ENCODE measurements around the gene CTPS2.

The CTPS2 gene

DNA sequence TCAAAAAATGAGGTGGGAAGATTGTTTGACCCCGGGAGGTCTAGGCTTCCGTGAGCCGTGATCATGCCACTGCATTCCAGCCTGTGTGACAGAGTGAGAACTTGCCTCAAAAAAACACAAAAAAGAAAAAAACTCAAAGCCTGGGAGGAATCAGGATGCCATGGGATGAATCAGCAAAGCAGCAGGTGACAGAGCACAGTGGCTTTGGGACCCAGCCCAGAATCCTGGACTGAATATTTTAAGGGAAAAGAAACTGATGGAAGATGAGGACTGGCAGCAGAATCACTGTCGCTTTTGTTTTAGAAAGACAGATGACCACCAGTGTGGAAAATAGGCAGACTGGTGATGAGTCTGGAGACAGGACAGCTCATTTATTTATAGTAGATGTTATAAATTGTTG is 45.9 kb downstream of the CTPS2 start:
- no peak for DNase-seq (ENCODE audit: low read depth)
- TF ChIP-seq CTCF (IDR thresholded peaks at IDR 0.05; ENCODE audit: control insufficient read depth, extremely low read depth, insufficient read depth) = no peak
- no peak overlapping the region for H3K4me3 ChIP-seq (ENCODE audit: low read depth, low read length)

- H3K4me3 ChIP-seq (ENCODE audit: low read depth, low read length) = no peak overlapping the region
- DNase-seq (ENCODE audit: low read depth) = no peak
- TF ChIP-seq CTCF (IDR thresholded peaks at IDR 0.05; ENCODE audit: control insufficient read depth, extremely low read depth, insufficient read depth) = no peak
Observed at GRCh38 chrX:16665089-16665488, 47.4 kb downstream of the CTPS2 start.

DNA sequence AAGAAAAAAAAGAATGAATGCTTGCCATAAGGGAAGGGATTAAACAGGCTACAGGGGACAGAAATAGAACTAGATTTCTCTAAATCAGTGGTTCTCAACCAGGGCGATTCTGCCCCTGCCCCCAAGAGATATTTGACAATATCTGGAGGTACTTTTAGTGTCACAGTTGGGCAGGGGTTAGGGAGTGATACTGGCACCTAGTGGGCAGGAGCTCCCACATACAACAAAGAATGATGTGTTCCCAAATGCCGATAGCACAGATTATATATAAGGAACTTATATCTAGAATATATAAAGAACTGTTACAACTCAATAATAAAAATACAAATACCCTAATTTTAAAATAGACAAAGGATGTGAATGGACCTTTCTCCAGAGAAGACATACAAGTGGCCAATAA is 47.8 kb downstream of the CTPS2 start:
- H3K4me3 ChIP-seq (ENCODE audit: low read depth, low read length) = no peak overlapping the region
- DNase-seq (ENCODE audit: low read depth) = no peak
- peak; percentile 14; the same call in 1 of the 2 replicates for TF ChIP-seq CTCF (IDR thresholded peaks at IDR 0.05; ENCODE audit: control insufficient read depth, extremely low read depth, insufficient read depth)

DNA sequence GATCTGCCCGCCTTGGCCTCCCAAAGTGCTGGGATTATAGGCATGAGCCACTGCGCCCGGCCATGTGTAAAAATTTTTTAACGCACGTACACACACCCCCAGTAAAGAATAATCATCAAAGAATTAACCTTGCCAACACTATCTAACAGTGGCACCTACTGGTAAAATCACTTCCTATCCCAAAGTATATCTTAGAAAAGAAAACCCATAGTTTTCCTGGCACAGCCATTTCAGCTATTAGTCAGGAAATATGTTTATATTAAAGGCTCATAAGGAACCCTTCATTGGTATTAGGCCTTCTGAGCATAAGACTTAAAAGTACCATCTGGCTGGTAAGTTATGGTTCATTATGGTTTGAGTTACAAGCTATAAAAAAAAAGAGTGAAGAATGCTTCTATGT is 48.4 kb downstream of the CTPS2 start:
- DNase-seq (ENCODE audit: low read depth) = no peak
- TF ChIP-seq CTCF (IDR thresholded peaks at IDR 0.05; ENCODE audit: control insufficient read depth, extremely low read depth, insufficient read depth) = 0 out of 2 replicates have a peak, but pooled peaks have one; percentile 12
- no peak overlapping the region for H3K4me3 ChIP-seq (ENCODE audit: low read depth, low read length)

DNA sequence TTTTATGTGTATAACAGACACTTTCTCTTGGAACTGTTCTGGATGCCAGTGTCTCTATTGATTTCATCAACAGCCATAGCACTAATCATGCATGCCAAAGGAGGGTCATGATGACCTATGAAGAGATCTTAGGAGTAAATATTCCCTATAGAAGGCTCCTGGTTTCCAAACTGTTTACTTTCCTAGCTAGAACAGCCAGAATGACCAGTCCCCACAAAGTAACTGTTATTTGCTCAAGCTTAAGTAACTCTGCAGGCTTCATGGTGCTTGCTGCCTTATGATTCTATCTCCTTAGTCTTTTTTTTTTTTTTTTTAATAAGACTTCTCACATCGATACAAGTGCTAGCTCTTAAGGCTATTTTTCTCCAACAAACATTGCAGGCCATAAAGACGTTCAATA is 50.1 kb downstream of the CTPS2 start:
- TF ChIP-seq CTCF (IDR thresholded peaks at IDR 0.05; ENCODE audit: control insufficient read depth, extremely low read depth, insufficient read depth) = no peak
- H3K4me3 ChIP-seq (ENCODE audit: low read depth, low read length) = no peak overlapping the region

DNA sequence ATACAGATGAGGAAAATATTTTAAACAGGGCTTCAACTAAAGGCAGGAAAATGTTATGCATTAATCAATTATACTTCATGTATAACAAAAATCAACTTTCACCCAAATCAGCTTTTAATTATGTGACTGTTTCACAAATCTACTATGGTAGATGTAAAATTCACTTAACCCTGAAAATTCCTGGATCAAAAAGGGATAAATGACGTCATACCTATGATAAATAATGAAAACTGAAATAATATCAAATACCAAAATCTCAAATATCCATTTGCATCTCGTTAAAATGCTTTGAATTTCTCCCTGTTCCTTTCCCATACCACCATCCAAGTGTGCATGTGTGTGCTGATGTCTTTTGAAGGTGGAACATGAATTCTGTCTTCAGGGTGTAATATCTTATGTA is 51.0 kb downstream of the CTPS2 start:
- no peak for DNase-seq (ENCODE audit: low read depth)
- TF ChIP-seq CTCF (IDR thresholded peaks at IDR 0.05; ENCODE audit: control insufficient read depth, extremely low read depth, insufficient read depth) = no peak
- no peak overlapping the region for H3K4me3 ChIP-seq (ENCODE audit: low read depth, low read length)

More for the DNA sequence above, 50.1 kb downstream of the CTPS2 start:
- DNase-seq (ENCODE audit: low read depth) = peak; percentile 75

DNA sequence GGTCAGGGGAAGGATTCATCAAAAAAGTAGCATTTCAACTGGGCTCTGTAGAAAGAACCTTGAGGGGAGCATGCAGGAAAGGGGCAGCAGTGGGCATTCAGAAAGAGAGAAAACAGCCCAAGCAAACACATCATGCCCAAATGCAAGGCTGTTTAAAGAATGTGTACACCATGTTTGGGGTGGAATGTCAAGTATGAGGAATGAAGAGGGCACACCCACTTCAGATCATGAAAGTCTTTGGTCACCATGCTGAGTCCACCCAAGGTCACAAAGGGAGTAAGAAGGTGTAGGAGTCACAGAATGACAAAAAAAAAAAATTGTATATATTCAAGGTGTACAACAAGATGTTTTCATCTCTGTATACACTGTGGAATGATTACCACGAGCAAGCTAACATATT is 53.1 kb downstream of the CTPS2 start:
- no peak overlapping the region for H3K4me3 ChIP-seq (ENCODE audit: low read depth, low read length)
- no peak for TF ChIP-seq CTCF (IDR thresholded peaks at IDR 0.05; ENCODE audit: control insufficient read depth, extremely low read depth, insufficient read depth)
- no peak for DNase-seq (ENCODE audit: low read depth)
